Osteoblast (primary cell): ENCODE results near the gene PROK1. TPM values are rescaled to one million over a fixed set of nuclear protein-coding genes. Genes with fewer than 3 reads are reported as not detected.
A peak's percentile ranks its signal among the peaks of the same experiment; 100 is the strongest.
"Not testable (repeated sequence)": the region's sequence is repeated elsewhere in the genome, so short reads cannot be mapped to it uniquely, and the experiment has no call there.

Experiments
- DNase-seq: peaks from one replicate; pipeline ENCODE4 v3.0.0; 2011; ENCODE audit warnings: low spot score, mixed read lengths; ENCODE audit not compliant: insufficient read length; ENCODE audit errors: missing footprints
- H2AFZ ChIP-seq: 2 replicates; pipeline ENCODE4 v1.6.0; 2011; ENCODE audit warnings: mild to moderate bottlenecking, low read length
- H3K27ac ChIP-seq: 2 replicates; pipeline ENCODE4 v1.5.1; 2011; ENCODE audit warnings: mild to moderate bottlenecking, low read depth, low read length, moderate library complexity
- H3K27me3 ChIP-seq: 2 replicates; pipeline ENCODE4 v1.6.0; 2012; ENCODE audit warnings: mild to moderate bottlenecking, control low read depth, inconsistent platforms, low read length, moderate library complexity; ENCODE audit not compliant: insufficient read depth
- H3K36me3 ChIP-seq: 2 replicates; pipeline ENCODE4 v1.5.1; 2011; ENCODE audit warnings: mild to moderate bottlenecking, low read length, control low read depth, moderate library complexity; ENCODE audit not compliant: insufficient read depth
- H3K4me1 ChIP-seq: 2 replicates; pipeline ENCODE4 v1.5.1; 2011; ENCODE audit warnings: mild to moderate bottlenecking, low read length, control low read depth, moderate library complexity; ENCODE audit not compliant: insufficient read depth
- H3K4me2 ChIP-seq: 2 replicates; pipeline ENCODE4 v1.6.0; 2011; ENCODE audit warnings: mild to moderate bottlenecking, low read length; ENCODE audit not compliant: insufficient read depth
- H3K4me3 ChIP-seq: fragments of 200-600 bp; sonication (generic); 3 replicates; pipeline ENCODE4 v1.5.1; 2012; ENCODE audit warnings: mild to moderate bottlenecking, low read length, inconsistent platforms; ENCODE audit not compliant: insufficient read depth
- H3K79me2 ChIP-seq: 2 replicates; pipeline ENCODE4 v1.6.0; 2012; ENCODE audit warnings: mild to moderate bottlenecking, low read length, control low read depth, inconsistent platforms; ENCODE audit not compliant: insufficient read depth
- H3K9me3 ChIP-seq: 2 replicates; pipeline ENCODE4 v1.5.1; 2011; ENCODE audit warnings: low read depth, low read length, control low read depth
- H4K20me1 ChIP-seq: 2 replicates; pipeline ENCODE4 v1.6.0; 2012; ENCODE audit warnings: mild to moderate bottlenecking, low read length, control low read depth; ENCODE audit not compliant: insufficient read depth
- CTCF ChIP-seq: IDR thresholded peaks from 2 replicates; pipeline ENCODE4 v1.5.1; 2011; ENCODE audit warnings: mild to moderate bottlenecking, low read depth, low read length, moderate library complexity; ENCODE audit errors: extremely low read depth
- total RNA-seq: library from RNA; depleted of rRNA; stranded (reverse); fragments of >200 nt; gene quantifications from 2 replicates; pipeline ENCODE4 v1.2.3, GENCODE V29; 2012

PROK1 gene
- total RNA-seq, result not detected in 2 replicates

DNA sequence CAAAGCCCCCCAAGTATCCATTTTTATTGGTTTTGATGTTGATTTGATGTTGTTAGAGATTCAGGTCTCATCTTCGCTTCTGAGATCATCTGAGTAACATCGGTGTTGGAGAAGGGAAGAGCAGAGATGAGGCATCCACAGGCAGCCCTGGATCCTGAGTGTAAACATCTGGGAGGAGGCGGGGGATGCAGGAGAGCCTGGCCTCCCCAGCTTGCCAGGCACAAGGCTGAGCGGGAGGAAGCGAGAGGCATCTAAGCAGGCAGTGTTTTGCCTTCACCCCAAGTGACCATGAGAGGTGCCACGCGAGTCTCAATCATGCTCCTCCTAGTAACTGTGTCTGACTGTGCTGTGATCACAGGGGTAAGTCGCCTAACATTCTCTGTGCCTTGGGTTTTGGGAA, at the start of gene PROK1:
Gene PROK1, plus strand, starts transcription at position 221 of the 400 bp plus-strand sequence. Its CDS starts 68 bp downstream, at position 289.
- no peaks in the 10 kb centered on the region for H4K20me1 ChIP-seq
- no peak for DNase-seq
- H3K4me1 ChIP-seq, result no peaks in the 10 kb centered on the region
- no peaks in the 10 kb centered on the region for H3K9me3 ChIP-seq
- no peak within 1 kb of the TSS for H3K4me2 ChIP-seq
- no peaks in the 10 kb centered on the region for H3K79me2 ChIP-seq
- no peak within 1 kb of the TSS for H2AFZ ChIP-seq
- peaks cover 66% of the 10 kb centered on the region for H3K27me3 ChIP-seq
- H3K27ac ChIP-seq, result no peak within 1 kb of the TSS
- H3K36me3 ChIP-seq, result no peaks in the 10 kb centered on the region
- no peak for TF ChIP-seq CTCF
- H3K4me3 ChIP-seq, result no peak within 1 kb of the TSS

- no peak overlapping the region for H2AFZ ChIP-seq
- no peaks in the 10 kb centered on the region for H3K9me3 ChIP-seq
- H3K27me3 ChIP-seq, result no peaks in the 10 kb centered on the region
- no peak for TF ChIP-seq CTCF
- no peak overlapping the region for H3K4me2 ChIP-seq
- DNase-seq, result no peak
- no peak overlapping the region for H3K27ac ChIP-seq
- H3K79me2 ChIP-seq, result peaks cover 25% of the 10 kb centered on the region
- peaks cover 2% of the 10 kb centered on the region for H4K20me1 ChIP-seq
- H3K4me3 ChIP-seq, result no peak overlapping the region
- H3K4me1 ChIP-seq, result peaks cover 13% of the 10 kb centered on the region
- H3K36me3 ChIP-seq, result peaks cover 49% of the 10 kb centered on the region
Measured at GRCh38 chr1:110403805-110404204, 47.1 kb upstream of the PROK1 start.

- no peak for TF ChIP-seq CTCF
- Histone ChIP-seq H3K36me3 (peaks cover 49% of the 10 kb centered on the region), H3K79me2 (peaks cover 25% of the 10 kb centered on the region)
Measured at GRCh38 chr1:110404401-110404800, 46.5 kb upstream of the PROK1 start.

GRCh38 chr1:110406407-110406806, 44.5 kb upstream of the PROK1 start:
- H3K4me1 ChIP-seq, result peaks cover 13% of the 10 kb centered on the region
- H3K9me3 ChIP-seq, H3K27me3 ChIP-seq, H4K20me1 ChIP-seq, H2AFZ ChIP-seq, H3K27ac ChIP-seq, DNase-seq: not testable (repeated sequence)
- H3K79me2 ChIP-seq, result peaks cover 25% of the 10 kb centered on the region
- H3K4me2 ChIP-seq, result peak overlapping the region; percentile 95
- peaks cover 35% of the 10 kb centered on the region for H3K36me3 ChIP-seq
- H3K4me3 ChIP-seq, result peak overlapping the region; percentile 95

More at GRCh38 chr1:110404401-110404800, 46.5 kb upstream of the PROK1 start:
- DNase-seq, result no peak
- Histone ChIP-seq H3K4me1 (peaks cover 13% of the 10 kb centered on the region), H4K20me1 (peaks cover 2% of the 10 kb centered on the region), H3K27me3 (no peaks in the 10 kb centered on the region), H3K4me3 (no peak overlapping the region), H2AFZ (no peak overlapping the region), H3K9me3 (no peaks in the 10 kb centered on the region), H3K4me2 (no peak overlapping the region), H3K27ac (no peak overlapping the region)
